HG03354 (cell line): Measurements from ENCODE around the gene SSBP4.

Experiments used
- ATAC-seq: cut with Tn5 transposase; IDR thresholded peaks from one replicate; pipeline ENCODE4 v1.9.1; 2021; ENCODE audit warnings: mild to moderate bottlenecking; ENCODE audit not compliant: unreplicated experiment, poor library complexity, severe bottlenecking

The SSBP4 gene

DNA sequence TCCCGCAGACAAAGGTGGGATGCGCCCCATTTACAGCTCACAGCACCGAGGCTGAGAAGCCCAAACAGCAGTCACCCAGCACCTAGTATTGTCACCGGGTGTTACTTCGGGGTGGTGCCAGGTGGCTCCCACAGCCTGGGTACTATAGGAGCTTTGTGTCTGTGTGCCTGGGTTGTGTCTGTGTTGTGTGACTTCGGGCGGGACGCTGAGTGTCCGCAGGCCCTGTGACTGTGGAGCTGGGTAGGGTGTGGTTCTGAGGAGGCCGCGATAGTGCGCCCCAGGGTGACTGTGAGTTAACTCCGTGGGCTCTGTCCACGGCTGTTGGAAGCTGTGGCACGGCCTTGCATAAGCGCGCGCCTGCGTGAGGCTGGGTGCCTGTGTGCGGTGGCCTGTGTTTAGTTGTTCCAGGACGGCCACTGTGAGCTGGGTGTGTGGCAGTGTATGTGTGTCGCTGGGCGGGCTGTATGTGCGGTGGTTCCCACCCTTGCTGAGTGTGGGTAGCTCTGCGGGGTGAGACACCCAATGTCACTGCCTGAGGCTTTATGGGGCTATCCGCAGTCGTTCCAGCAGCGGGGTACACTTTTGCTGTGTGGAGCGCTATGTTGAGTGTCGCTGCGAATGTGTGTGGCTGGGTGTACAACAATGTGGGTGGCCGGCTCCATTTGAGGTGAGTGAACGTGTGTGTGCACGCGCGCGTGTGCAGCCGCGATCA is 559 bp upstream of the SSBP4 start:
- peak; percentile 9 for ATAC-seq

- no peak for ATAC-seq
Observed at GRCh38 chr19:18419699-18420460, 682 bp downstream of the SSBP4 start.

DNA sequence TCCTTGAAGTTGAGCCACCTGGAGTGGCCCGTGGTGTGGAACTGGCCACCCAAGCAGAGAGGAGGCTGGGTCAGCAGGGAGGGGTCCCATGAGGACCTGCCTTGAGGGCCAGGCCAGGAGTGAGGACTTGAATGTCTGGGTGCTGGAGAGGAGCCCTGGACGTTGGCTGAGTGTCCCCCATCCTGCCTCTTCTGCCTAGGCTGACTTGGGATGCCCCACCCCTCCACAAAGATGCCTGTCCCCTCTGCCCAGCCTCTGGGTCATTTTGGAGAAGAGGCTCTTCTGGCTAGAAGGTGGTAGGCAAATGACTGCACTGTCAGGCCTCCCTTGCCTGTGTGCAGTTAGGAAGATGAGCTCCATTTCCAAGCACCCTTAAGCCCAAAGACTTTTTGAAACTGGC is 1.7 kb downstream of the SSBP4 start:
- ATAC-seq: no peak

DNA sequence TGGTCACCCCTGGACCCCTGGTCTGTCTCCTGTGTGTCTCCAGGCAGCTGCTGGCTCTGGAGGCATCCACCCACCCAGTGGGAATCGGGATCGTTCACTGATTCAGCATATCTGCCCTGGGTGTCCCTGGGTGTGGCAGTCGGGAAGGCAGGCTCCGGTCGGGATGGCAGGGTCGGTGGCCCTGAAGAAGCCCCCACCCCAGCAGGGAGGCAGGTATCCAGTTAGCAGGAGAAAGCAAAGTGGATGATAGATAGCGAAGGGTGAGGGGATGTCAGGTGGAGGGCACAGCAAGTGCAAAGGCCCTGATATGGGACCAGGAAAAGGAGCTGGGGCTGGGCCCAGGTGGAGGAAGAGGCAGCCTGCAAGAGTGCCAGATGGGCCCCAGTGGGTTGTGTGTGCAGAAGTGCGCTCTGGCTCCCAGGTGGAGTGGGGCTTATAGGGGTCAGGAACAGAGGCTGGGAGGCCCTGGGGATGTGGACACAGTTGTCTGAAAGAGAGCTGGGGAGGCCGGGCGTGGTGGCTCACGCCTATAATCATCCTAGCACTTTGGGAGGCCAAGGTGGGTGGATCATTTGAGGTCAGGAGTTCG is 2.3 kb downstream of the SSBP4 start:
- no peak for ATAC-seq

DNA sequence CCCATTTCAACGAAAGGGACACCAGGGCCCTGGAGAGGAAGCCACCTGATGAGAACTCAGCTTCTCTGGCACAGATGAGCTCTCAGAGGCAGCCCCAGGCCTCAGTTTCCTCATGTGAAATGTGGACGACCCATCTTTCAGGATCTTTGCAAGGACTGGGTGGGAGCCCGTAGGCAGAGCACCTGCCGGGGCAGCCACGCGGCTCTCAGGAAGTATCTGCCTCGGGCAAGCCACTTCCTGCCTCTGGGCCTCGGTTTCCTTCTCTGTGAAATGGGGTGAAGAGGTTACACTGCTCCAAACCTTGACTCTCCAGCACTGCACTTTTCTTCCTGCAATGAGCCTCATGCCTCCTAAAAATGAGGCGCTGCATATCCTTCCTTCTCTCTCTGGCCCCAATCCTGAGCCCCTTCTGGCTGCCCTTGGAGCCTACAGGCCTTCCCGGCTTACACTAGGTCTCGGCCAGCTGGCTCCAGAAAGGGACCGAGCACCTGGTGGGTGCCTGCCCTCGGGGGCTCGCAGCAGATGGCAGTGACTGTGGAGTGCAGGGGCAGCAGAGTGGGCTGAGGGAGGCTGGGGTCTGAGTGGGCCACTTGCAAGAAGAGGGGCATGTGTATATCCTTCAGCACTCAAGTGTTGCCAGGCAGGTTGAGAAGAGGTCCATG is 3.5 kb downstream of the SSBP4 start:
- no peak for ATAC-seq

GRCh38 chr19:18423258-18424020 is 4.2 kb downstream of the SSBP4 start:
- no peak for ATAC-seq

DNA sequence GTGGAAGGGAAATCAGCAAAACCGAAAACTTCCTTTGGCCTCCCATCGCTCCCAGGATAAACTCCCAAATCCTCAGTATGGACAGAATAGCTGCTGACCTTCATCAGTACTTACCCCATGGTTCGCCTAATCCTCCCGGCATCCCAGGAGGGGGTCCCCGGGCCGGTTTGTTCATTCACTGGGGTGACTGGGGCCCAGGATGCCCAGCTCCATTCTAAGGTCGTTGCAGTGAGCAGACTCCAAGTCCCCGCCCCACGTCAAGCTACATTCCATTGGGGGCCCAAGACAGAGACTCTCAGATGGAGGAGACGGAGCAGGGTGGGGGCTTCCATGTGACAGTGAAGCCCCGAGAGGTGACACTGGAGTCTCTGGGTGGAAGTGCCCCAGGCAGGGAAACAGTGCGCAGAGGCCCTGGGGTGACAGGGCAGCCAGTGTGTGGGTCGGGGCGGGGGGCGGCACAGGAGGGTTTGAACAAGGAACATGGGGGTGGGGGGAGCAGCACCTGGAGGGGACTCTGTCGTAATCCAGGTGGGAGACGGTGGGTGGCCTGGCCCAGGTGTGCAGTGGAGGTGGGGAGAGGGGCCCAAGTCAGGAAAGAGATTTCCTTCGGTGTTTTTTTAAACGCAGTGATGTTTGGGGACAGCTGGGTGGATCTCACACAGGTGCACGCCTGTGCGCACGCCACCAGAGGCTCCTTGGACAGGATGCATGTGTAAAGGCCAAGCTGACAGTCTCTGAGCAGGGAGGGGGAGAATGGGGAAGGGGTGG is 5.1 kb downstream of the SSBP4 start:
- no peak for ATAC-seq

GRCh38 chr19:18424890-18425514 is 5.8 kb downstream of the SSBP4 start:
- no peak for ATAC-seq

GRCh38 chr19:18425515-18426415 is 6.6 kb downstream of the SSBP4 start:
- ATAC-seq: no peak

GRCh38 chr19:18426416-18426767 is 7.2 kb downstream of the SSBP4 start:
- ATAC-seq: no peak

- no peak for ATAC-seq
Observed at GRCh38 chr19:18427080-18427742, 8.0 kb downstream of the SSBP4 start.

GRCh38 chr19:18427743-18428113 is 8.5 kb downstream of the SSBP4 start:
- no peak for ATAC-seq

DNA sequence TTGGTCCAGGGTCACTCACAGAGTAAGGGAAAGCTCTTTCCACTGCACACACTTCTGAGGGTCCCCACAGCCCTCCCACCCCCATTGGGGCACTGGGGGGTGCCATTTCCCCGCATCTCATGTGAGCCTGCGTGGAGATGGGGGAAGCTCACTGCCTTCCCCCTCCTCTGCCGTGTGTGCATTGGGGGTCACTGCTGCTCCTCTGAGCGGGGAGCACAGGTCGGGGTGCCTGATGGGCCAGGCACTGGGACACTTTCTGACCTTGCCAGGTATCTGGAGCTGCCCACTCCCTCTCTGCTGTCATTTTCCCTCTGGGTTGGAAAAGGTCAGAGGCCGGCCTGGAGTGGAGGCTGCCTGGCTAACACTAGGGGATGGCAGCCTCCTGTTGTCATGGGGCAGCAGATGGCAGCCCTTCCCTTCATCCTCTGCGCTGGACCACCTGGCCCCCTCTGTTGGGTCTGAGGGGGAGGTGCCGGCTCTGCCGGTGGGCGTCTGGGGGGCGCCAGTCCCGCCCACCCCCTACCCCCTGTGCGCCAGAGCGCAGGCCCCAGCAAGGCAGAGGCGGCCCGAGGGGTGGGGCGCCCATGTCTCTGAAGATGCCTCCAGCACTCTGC is 9.1 kb downstream of the SSBP4 start:
- no peak for ATAC-seq

DNA sequence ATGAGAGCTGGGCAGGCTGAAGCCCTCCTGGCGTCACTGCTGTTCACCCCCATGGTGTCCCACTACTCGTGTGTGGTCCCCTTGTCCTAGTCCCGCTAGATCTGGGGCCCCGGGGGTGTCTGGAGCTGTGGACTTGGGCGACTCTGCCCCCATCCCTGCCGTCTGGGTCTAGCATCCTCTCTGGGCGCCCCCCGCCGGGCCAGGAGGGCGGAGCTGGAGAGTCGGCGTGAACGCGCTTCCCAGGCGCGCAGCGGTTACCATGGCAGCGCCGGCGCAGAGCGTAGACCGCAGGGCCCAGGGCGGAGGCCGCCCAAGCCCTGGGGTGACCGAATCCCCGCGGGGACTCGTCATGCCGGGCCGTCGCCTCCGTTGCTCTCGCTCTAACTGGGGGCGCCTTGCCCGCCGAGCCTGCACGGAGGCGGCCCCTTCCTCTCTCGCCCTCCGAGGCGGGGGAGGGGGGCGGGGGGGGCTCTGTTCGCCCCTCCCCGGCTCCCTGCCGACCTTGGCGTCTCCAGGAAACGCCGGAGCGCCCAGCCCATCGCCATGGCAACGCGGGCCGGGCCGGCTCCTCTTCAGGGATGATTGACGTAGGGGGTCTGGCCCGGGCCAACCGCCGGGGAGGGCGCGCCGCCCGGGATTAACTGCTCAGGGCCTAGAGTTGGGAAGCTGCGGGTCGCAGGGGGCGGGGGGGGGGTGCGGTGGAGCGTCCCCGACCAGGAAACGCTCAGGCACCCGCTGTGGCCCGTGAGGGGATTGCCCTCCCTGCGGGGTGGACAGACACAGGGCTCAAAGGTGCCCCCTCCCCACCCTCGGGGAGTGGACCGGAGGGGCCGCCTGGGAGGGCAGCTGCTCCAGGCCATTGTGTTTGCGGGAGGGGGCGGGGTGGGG is 9.8 kb downstream of the SSBP4 start:
- peak; percentile 64 for ATAC-seq

DNA sequence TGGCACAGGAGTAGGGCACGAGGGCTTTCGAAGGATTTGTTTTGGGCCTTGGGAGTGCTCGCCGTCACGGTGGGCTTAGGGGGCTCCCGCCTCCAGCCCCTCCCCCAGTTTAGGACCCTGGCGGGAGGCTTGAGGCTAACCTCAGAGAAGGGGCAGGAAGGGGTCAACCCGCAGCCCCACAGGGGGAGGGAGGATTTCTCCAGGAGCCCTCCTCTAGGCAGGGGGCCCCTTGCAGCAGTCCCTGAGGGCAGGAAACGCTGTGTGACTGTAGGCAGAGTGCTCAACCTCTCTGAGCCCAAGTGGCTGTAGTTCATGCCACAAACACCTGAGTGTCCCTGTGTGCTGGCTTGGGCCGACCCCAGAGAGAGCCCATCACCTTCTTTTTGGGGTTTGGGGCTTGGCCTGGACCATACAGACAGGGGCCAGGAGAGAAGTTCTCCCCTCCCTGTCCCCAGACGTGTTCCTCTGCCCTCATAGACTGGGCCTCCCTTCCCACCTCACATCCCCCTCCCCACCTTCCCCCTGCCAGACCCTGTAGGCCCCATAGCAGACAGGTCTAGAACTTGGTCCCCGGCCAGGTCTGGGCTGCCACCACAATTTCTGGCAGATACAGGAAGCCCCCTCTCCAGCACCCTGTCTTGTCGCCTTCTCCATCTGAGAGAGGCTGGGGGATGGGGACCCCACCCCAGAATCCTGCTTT is 10.7 kb downstream of the SSBP4 start:
- ATAC-seq: no peak
